GM23338 (cell line): ENCODE results near the gene KIF24. TPM values are rescaled to one million over a fixed set of nuclear protein-coding genes. Genes with fewer than 3 reads are reported as not detected.

Experiments
- ATAC-seq: fragments of 200-7000 bp; cut with Tn5 transposase; 3 replicates; pipeline ENCODE4 v1.9.1; 2020
- DNase-seq: peaks from one replicate; pipeline ENCODE4 v3.0.0-alpha.2; 2015; ENCODE audit warnings: low spot score
- H2AFZ ChIP-seq: fragments of 200-600 bp; sonication (generic); 2 replicates; pipeline ENCODE4 v1.8.0; 2016; ENCODE audit warnings: antibody characterized with exemption, mild to moderate bottlenecking, moderate library complexity
- H3F3A ChIP-seq: fragments of 200-600 bp; sonication (generic); replicated peaks from 2 replicates; pipeline ENCODE4 v1.8.0; 2017; ENCODE audit warnings: antibody characterized with exemption, mixed run types, low read depth
- H3K27ac ChIP-seq: fragments of 200-600 bp; sonication (generic); 2 replicates; pipeline ENCODE4 v1.6.1; 2016; ENCODE audit warnings: low read depth
- H3K27me3 ChIP-seq: fragments of 200-600 bp; sonication (generic); 2 replicates; pipeline ENCODE4 v1.8.0; 2016; ENCODE audit warnings: mild to moderate bottlenecking, mixed run types, moderate library complexity; ENCODE audit not compliant: insufficient read depth
- H3K36me3 ChIP-seq: fragments of 200-600 bp; sonication (generic); 2 replicates; pipeline ENCODE4 v1.8.0; 2016; ENCODE audit warnings: mild to moderate bottlenecking; ENCODE audit not compliant: insufficient read depth
- H3K4me1 ChIP-seq: fragments of 200-600 bp; sonication (generic); 2 replicates; pipeline ENCODE4 v1.8.0; 2016; ENCODE audit warnings: mild to moderate bottlenecking, moderate library complexity; ENCODE audit not compliant: insufficient read depth
- H3K4me2 ChIP-seq: fragments of 200-600 bp; sonication (generic); 2 replicates; pipeline ENCODE4 v1.7.1; 2017; ENCODE audit warnings: mixed run types
- H3K4me3 ChIP-seq: fragments of 200-600 bp; sonication (generic); 2 replicates; pipeline ENCODE4 v1.6.1; 2016; ENCODE audit warnings: mixed run types
- H3K79me2 ChIP-seq: fragments of 200-600 bp; sonication (generic); replicated peaks from 2 replicates; pipeline ENCODE4 v1.8.0; 2017; ENCODE audit warnings: mild to moderate bottlenecking; ENCODE audit not compliant: insufficient read depth
- H3K9me2 ChIP-seq: fragments of 200-600 bp; sonication (generic); 2 replicates; pipeline ENCODE4 v1.8.0; 2017; ENCODE audit not compliant: insufficient read depth
- H4K20me1 ChIP-seq: fragments of 200-600 bp; sonication (generic); replicated peaks from 2 replicates; pipeline ENCODE4 v1.8.0; 2017; ENCODE audit warnings: mild to moderate bottlenecking; ENCODE audit not compliant: insufficient read depth
- H3K27ac Mint-ChIP-seq: 2 replicates; pipeline ENCODE4 v1.8.0; 2020; ENCODE audit warnings: inconsistent platforms, mild to moderate bottlenecking, moderate library complexity, mixed read lengths
- H3K27me3 Mint-ChIP-seq: 3 replicates; pipeline ENCODE4 v1.8.0; 2022; ENCODE audit warnings: low read depth, mild to moderate bottlenecking, moderate library complexity, mixed read lengths, inconsistent platforms; ENCODE audit not compliant: insufficient read depth, poor library complexity
- H3K36me3 Mint-ChIP-seq: 3 replicates; pipeline ENCODE4 v1.8.0; 2021; ENCODE audit warnings: low read depth, mild to moderate bottlenecking, inconsistent platforms, moderate library complexity, mixed read lengths
- H3K4me1 Mint-ChIP-seq: 3 replicates; pipeline ENCODE4 v1.8.0; 2020; ENCODE audit warnings: mild to moderate bottlenecking, inconsistent platforms, mixed read lengths
- H3K4me3 Mint-ChIP-seq: 3 replicates; pipeline ENCODE4 v1.8.0; 2021; ENCODE audit warnings: moderate library complexity, mild to moderate bottlenecking, inconsistent platforms, mixed read lengths
- H3K9me3 Mint-ChIP-seq: 3 replicates; pipeline ENCODE4 v1.8.0; 2020; ENCODE audit warnings: moderate library complexity, mild to moderate bottlenecking, inconsistent platforms, mixed read lengths
- ETS1 ChIP-seq: IDR thresholded peaks from 2 replicates; pipeline ENCODE4 v1.6.1; 2016; ENCODE audit warnings: antibody characterized with exemption
- EZH2 ChIP-seq: fragments of 200-600 bp; sonication (generic); IDR thresholded peaks from one replicate; pipeline ENCODE4 v1.8.0; 2017; ENCODE audit warnings: antibody characterized with exemption, mild to moderate bottlenecking, low read depth; ENCODE audit not compliant: unreplicated experiment
- JUNB ChIP-seq: IDR thresholded peaks from one replicate; pipeline ENCODE4 v1.6.1; 2016; ENCODE audit warnings: antibody characterized with exemption; ENCODE audit not compliant: unreplicated experiment
- POLR2AphosphoS5 ChIP-seq: IDR thresholded peaks from 2 replicates; pipeline ENCODE4 v1.6.1; 2016; ENCODE audit warnings: antibody characterized with exemption, low read depth
- STAT1 ChIP-seq: IDR thresholded peaks from one replicate; pipeline ENCODE4 v1.6.1; 2016; ENCODE audit warnings: antibody characterized with exemption; ENCODE audit not compliant: unreplicated experiment
- ZNF114 ChIP-seq: fragments of 250-450 bp; sonication (Bioruptor Pico); IDR thresholded peaks from 2 replicates; pipeline ENCODE4 v1.5.0; 2020; ENCODE audit warnings: mild to moderate bottlenecking, moderate library complexity
- ZNF331 ChIP-seq: fragments of 250-450 bp; sonication (Bioruptor Pico); IDR thresholded peaks from 2 replicates; pipeline ENCODE4 v1.5.0; 2020; ENCODE audit warnings: low read depth, mild to moderate bottlenecking, moderate library complexity
- ZNF462 ChIP-seq: fragments of 250-450 bp; sonication (Bioruptor Pico); IDR thresholded peaks from 2 replicates; pipeline ENCODE4 v1.5.0; 2020; ENCODE audit warnings: mild to moderate bottlenecking, moderate library complexity
- polyA plus RNA-seq: library from polyadenylated mRNA; unstranded; fragments of >200 nt; fragmentation: Nextera tagmentation; extraction: Ambion mirVana; gene quantifications from 2 replicates; pipeline ENCODE4 v1.2.1, GENCODE V29; 2016
- total RNA-seq: library from RNA; depleted of rRNA; stranded (reverse); fragments of >200 nt; shearing (Covaris generic); gene quantifications from 2 replicates; pipeline ENCODE4 v1.2.3, GENCODE V29; 2014

KIF24 gene
- total and polyA plus RNA-seq, 2 experiments from 2014 or later: 1.3 to 4.4 TPM

DNA sequence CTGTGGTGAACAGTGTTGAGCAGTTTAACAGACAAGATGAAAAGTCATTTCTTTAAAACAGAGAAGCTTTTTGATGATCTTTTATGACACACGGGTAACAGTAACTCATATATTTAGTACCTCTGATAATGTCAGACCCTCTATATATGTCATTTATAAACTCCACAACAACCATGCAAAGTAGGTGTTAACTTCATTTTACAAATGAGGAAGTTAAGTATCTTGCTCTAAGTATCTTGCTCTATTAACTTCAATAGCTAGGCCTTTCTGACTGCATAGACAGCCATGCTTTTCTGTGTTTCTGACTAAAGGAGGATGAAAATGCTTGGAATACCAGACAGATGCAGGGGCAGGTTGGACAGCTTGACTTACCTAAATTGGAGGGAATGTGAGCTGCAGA is 2.1 kb upstream of the KIF24 start (continued):
- TF ChIP-seq ZNF462 (CRISPR knock-in tag): no peak
- no peak for TF ChIP-seq ETS1

- peak; percentile 1 for ATAC-seq
- TF ChIP-seq EZH2 (no peak), STAT1 (no peak), ZNF114 (no peak), ZNF331 (CRISPR knock-in tag) (no peak), JUNB (no peak), ZNF462 (CRISPR knock-in tag) (no peak), POLR2AphosphoS5 (no peak)
These were observed 525 bp downstream of the KIF24 start for GRCh38 chr9:34328500-34328986.

More at GRCh38 chr9:34328500-34328986, 525 bp downstream of the KIF24 start:
- H3K27ac Mint-ChIP-seq: peak overlapping the region; percentile 91
- Histone ChIP-seq H3K79me2 (no peaks in the 10 kb centered on the region; the same call in 1 of the 2 replicates), H3K9me2 (no peaks in the 10 kb centered on the region), H3K36me3 (no peaks in the 10 kb centered on the region), H3F3A (peaks cover 7% of the 10 kb centered on the region; the same call in 1 of the 2 replicates), H3K27ac (peak overlapping the region; percentile 35; the same call in 1 of the 2 replicates), H3K4me1 (peaks cover 7% of the 10 kb centered on the region), H3K4me3 (peak overlapping the region; percentile 75), H3K27me3 (no peaks in the 10 kb centered on the region), H4K20me1 (no peaks in the 10 kb centered on the region; the same call in 1 of the 2 replicates), H3K4me2 (peak overlapping the region; percentile 91), H2AFZ (peak overlapping the region; percentile 78)
- DNase-seq: peak; percentile 44
- peaks cover 18% of the 10 kb centered on the region for H3K4me1 Mint-ChIP-seq
- H3K9me3 Mint-ChIP-seq: no peaks in the 10 kb centered on the region
- H3K36me3 Mint-ChIP-seq: no peaks in the 10 kb centered on the region
- peaks cover 15% of the 10 kb centered on the region for H3K27me3 Mint-ChIP-seq
- peak overlapping the region; percentile 95 for H3K4me3 Mint-ChIP-seq
